ENCODE data around the gene CELSR2.
A peak's percentile ranks its signal among the peaks of the same experiment; 100 is the strongest.

Gene CELSR2

DNA sequence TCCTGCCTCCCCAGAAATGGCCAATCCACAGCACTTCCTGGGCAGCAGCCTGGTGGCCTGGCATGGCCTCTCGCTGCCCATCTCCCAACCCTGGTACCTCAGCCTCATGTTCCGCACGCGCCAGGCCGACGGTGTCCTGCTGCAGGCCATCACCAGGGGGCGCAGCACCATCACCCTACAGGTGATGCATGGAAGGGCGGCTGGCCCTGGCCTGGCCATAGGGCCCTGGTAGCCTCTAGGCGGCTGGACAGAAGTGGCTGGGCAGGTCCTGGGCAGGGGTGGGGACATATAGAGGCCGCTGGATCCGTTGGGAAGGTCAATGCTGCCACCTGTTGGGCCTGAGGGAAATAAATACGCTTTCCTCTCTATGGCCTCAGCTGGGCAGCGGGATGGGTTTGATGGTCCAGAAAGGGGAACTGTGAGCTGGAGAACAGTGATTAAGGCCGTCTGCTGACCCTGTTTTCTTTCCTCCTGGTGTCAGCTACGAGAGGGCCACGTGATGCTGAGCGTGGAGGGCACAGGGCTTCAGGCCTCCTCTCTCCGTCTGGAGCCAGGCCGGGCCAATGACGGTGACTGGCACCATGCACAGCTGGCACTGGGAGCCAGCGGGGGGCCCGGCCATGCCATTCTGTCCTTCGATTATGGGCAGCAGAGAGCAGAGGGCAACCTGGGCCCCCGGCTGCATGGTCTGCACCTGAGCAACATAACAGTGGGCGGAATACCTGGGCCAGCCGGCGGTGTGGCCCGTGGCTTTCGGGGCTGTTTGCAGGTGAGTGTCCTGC is 14.4 kb downstream of the CELSR2 start:
- peak; percentile 76 for DNase-seq

DNA sequence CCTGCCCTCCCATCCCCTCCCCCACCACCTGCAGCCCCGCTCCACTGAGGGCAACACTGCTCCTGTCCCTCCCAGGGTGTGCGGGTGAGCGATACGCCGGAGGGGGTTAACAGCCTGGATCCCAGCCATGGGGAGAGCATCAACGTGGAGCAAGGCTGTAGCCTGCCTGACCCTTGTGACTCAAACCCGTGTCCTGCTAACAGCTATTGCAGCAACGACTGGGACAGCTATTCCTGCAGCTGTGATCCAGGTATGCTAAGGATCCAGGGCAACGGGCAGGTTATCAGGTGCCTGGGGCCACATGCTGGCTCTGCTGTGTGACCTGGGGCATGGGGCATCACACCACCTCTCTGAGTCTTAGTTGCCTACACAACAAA is 15.0 kb downstream of the CELSR2 start:
- DNase-seq = no peak

DNA sequence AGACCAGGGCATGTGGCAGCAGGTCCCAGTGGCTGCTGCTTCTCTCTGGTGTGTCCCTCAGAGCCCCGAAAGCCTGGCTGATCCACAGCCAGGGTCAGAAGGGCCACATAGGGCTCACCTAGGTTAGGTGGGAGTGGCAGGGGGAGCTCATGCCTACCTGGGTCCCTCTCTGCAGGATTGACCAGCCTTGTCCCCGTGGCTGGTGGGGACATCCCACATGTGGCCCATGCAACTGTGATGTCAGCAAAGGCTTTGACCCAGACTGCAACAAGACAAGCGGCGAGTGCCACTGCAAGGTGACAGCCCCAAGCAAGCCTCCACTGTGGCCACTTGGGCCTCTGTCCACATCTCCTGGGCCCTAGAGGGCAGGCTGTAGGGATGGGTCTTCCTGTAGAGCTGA is 15.7 kb downstream of the CELSR2 start:
- no peak for DNase-seq

DNA sequence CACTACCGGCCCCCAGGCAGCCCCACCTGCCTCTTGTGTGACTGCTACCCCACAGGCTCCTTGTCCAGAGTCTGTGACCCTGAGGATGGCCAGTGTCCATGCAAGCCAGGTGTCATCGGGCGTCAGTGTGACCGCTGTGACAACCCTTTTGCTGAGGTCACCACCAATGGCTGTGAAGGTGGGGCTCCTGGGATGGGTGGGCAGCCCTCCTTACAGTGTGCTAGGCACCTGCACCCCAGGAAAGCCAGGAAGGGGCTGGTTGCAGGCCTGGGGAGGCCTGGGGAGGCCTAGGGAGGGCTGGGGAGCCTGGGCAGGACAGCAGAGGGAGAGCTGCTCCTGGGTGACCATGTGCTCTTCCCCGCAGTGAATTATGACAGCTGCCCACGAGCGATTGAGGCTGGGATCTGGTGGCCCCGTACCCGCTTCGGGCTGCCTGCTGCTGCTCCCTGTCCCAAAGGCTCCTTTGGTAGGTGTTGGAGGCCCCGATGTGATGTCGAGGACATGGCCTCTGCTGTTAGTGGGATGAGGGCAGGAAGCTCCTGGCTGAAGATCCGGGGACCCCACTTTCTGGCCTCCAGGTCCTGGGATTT is 16.5 kb downstream of the CELSR2 start:
- no peak for DNase-seq

DNA sequence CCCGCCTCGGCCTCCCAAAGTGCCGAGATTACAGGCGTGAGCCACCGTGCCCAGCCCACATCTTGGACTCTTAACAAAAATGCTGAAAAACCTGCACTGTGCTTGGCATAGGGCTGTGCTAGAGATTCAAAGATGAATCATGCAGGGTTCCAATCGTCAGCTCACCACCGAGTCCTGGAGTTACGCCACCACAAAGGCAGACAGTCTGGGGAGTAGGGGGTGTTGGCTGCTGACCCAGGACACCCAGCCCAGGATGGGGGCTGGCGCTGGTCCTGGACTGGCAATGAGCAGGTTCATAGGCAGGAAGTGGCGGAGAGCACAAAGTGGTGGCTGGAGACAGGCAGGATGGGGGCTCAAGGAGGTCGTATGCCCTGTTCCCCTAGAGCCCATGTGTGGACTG is 17.6 kb downstream of the CELSR2 start:
- peak; percentile 64 for DNase-seq

DNA sequence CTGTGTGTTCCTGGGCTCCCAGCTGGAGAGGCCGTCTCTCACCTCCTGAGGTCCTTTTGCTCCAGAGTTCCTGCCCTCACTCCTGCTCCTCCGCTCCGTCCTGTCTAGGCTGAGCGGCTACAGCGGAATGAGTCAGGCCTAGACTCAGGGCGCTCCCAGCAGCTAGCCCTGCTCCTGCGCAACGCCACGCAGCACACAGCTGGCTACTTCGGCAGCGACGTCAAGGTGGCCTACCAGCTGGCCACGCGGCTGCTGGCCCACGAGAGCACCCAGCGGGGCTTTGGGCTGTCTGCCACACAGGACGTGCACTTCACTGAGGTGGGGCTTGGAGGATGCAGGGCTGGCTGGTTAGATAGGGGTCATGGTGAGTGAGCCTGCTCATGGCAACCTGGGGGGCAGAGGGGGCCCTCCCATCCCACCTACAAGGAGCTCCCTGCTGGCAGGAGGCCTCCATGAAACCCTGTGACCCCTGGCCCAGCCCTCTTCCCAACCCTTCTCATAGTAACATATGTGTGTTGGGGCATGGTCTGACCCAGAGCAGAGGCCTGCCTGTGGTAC is 18.5 kb downstream of the CELSR2 start:
- no peak for DNase-seq

DNA sequence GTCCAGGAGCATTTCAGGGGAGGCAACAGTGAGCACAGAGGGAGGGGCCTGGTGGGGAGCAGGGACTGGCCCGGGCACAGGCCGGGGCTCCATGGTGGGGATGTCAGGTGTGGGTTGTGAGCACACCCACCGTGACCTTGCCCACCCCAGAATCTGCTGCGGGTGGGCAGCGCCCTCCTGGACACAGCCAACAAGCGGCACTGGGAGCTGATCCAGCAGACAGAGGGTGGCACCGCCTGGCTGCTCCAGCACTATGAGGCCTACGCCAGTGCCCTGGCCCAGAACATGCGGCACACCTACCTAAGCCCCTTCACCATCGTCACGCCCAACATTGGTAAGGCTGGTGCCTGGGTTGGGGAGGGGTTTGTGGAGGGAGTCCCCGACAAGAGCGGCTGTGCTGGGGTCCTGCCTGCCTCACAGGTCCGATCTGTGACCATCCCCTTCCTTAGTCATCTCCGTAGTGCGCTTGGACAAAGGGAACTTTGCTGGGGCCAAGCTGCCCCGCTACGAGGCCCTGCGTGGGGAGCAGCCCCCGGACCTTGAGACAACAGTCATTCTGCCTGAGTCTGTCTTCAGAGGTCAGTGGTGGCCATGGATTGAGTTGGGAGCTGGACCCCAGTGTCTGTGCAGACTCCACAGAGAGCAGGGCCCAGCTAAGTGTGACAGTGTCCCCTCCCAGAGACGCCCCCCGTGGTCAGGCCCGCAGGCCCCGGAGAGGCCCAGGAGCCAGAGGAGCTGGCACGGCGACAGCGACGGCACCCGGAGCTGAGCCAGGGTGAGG is 19.3 kb downstream of the CELSR2 start:
- DNase-seq = no peak

DNA sequence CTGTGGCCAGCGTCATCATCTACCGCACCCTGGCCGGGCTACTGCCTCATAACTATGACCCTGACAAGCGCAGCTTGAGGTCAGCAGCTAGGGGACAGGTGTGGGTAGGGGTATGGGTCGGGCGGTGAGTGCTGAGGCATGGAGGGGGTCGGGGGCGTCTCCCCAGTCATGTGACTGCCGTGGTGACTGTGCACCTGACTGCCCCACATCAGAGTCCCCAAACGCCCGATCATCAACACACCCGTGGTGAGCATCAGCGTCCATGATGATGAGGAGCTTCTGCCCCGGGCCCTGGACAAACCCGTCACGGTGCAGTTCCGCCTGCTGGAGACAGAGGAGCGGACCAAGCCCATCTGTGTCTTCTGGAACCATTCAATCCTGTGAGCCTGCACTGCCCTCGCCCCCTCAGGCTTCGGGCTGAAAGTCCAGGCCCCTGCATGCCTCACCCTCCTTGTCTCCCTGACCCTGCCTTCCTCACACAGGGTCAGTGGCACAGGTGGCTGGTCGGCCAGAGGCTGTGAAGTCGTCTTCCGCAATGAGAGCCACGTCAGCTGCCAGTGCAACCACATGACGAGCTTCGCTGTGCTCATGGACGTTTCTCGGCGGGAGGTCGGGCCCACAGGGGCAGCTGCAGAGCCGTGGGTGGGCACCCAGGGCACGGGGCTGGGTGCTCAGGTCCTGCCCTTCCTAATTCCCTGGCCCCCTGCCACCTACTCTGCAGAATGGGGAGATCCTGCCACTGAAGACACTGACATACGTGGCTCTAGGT is 20.1 kb downstream of the CELSR2 start:
- DNase-seq = no peak

DNA sequence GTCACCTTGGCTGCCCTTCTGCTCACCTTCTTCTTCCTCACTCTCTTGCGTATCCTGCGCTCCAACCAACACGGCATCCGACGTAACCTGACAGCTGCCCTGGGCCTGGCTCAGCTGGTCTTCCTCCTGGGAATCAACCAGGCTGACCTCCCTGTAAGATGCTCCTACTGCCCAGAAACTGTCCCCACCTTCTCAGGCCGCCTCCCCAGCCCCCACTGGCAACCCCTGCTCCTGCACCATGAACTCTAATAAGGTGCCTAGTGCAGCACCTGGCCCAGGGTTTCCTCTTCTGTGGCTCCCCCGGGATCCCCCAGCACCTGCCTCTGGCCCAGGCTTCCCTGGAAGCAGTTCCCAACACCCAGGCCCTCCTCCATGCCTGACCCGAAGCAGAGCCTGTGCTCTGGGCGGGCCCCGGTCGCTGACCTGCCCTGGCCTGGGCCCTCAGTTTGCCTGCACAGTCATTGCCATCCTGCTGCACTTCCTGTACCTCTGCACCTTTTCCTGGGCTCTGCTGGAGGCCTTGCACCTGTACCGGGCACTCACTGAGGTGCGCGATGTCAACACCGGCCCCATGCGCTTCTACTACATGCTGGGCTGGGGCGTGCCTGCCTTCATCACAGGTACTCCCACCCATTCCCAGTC is 20.8 kb downstream of the CELSR2 start:
- DNase-seq = no peak

DNA sequence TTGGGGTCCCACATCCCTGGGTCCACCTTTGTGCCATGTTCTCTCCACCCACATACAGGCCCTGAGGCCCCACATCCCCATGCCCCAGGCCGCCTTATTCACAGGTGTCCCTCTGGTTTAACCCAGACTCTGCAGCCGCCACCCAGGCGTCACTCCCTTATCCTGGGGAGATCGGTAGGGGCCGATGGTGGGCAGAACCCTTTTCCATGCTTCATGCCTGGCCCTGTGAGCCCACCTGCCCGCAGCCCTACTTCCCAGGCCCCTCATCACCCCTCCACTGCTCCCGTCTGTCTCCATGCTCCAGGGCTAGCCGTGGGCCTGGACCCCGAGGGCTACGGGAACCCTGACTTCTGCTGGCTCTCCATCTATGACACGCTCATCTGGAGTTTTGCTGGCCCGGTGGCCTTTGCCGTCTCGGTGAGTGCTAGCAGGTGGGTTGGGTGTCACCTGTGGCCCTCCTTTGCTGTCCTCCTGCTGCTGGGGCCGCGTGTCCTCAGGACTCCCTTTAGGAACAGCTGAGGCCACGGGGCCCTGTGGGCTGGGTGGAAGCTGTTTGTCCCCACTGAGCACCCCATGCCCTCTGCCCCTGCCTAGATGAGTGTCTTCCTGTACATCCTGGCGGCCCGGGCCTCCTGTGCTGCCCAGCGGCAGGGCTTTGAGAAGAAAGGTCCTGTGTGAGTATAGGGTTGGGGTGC is 21.4 kb downstream of the CELSR2 start:
- no peak for DNase-seq

DNA sequence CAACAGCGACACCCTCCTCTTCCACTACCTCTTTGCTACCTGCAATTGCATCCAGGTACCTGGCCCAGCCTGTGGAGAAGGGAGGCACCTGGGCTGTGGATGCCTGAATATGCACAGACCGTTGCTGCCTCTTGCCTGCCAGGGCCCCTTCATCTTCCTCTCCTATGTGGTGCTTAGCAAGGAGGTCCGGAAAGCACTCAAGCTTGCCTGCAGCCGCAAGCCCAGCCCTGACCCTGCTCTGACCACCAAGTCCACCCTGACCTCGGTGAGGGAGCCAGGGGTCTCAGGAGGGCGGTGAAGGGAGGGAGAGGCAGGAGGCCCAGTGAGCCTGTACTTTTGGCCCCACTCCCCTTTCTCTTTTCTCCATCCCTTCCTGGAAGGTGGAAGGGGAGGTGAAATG is 22.1 kb downstream of the CELSR2 start:
- no peak for DNase-seq

DNA sequence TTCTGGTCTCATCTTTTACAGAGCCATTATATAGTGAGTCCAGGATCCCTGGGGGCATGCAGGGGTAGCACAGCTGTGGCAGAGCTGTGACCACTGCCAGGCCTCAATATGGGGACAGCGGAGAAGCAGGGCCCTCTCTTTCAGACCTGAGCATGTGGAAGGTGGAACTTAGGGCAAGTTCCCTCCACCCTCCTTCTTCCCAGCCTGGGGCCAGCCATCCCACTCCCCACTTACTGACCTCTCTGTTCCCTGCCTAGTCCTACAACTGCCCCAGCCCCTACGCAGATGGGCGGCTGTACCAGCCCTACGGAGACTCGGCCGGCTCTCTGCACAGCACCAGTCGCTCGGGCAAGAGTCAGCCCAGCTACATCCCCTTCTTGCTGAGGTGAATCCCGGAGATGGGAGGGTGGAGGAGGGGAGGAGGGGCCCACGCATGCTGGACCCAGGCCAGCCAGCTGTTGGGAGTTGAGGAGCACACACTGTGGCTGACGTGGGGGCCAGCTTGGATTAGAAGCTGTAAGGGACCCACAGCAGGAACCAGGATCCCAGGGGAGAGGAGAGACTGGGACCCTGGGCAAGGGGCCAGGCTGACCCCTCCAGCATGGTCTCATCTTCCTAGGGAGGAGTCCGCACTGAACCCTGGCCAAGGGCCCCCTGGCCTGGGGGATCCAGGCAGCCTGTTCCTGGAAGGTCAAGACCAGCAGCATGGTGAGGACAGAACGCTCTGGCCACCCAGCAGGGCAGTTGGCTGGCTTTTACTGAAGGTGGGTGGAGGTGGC is 22.9 kb downstream of the CELSR2 start:
- no peak for DNase-seq

DNA sequence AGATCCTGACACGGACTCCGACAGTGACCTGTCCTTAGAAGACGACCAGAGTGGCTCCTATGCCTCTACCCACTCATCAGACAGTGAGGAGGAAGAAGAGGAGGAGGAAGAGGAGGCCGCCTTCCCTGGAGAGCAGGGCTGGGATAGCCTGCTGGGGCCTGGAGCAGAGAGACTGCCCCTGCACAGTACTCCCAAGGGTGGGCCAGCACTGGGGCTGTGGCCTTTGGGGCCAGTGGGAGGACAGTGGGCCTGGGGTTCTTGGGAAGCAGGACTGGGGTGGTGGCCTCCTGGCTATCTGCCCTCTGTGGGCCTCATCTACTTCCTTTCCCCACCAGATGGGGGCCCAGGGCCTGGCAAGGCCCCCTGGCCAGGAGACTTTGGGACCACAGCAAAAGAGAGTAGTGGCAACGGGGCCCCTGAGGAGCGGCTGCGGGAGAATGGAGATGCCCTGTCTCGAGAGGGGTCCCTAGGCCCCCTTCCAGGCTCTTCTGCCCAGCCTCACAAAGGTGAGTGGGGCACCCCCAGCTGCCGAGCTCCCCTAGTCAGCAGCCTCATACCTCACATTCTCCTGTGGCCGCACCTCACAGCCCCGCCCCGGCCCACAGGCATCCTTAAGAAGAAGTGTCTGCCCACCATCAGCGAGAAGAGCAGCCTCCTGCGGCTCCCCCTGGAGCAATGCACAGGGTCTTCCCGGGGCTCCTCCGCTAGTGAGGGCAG is 23.6 kb downstream of the CELSR2 start:
- DNase-seq = no peak

DNA sequence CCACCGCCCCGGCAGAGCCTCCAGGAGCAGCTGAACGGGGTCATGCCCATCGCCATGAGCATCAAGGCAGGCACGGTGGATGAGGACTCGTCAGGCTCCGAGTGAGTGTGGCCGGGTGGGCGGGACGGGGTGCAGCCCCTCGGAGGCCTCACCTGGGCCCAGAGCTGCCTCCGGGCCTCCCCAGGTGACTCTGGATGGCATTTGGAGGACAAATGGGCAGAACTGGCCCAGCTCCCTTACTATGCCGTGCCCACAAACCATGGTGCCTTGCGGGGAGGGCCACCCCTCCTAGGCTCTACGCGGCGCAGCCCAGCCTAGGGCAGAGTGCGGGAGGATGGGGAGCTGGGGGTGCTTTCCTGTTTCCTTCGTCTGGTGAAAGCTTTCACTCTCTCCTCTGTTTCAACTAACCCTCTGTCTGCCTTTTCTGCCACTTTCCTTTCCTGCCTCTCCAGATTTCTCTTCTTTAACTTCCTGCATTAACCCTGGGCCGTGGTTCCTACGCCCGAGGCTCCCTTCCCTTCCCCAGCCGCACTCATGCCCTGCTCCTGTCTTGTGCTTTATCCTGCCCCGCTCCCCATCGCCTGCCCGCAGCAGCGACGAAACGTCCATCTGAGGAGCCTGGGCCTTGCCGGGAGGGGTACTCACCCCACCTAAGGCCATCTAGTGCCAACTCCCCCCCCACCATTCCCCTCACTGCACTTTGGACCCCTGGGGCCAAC is 24.4 kb downstream of the CELSR2 start:
- no peak for DNase-seq

DNA sequence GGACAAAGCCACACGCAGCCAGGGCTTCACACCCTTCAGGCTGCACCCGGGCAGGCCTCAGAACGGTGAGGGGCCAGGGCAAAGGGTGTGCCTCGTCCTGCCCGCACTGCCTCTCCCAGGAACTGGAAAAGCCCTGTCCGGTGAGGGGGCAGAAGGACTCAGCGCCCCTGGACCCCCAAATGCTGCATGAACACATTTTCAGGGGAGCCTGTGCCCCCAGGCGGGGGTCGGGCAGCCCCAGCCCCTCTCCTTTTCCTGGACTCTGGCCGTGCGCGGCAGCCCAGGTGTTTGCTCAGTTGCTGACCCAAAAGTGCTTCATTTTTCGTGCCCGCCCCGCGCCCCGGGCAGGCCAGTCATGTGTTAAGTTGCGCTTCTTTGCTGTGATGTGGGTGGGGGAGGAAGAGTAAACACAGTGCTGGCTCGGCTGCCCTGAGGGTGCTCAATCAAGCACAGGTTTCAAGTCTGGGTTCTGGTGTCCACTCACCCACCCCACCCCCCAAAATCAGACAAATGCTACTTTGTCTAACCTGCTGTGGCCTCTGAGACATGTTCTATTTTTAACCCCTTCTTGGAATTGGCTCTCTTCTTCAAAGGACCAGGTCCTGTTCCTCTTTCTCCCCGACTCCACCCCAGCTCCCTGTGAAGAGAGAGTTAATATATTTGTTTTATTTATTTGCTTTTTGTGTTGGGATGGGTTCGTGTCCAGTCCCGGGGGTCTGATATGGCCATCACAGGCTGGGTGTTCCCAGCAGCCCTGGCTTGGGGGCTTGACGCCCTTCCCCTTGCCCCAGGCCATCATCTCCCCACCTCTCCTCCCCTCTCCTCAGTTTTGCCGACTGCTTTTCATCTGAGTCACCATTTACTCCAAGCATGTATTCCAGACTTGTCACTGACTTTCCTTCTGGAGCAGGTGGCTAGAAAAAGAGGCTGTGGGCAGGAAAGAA is 25.5 kb downstream of the CELSR2 start:
- DNase-seq = peak; percentile 54

DNA sequence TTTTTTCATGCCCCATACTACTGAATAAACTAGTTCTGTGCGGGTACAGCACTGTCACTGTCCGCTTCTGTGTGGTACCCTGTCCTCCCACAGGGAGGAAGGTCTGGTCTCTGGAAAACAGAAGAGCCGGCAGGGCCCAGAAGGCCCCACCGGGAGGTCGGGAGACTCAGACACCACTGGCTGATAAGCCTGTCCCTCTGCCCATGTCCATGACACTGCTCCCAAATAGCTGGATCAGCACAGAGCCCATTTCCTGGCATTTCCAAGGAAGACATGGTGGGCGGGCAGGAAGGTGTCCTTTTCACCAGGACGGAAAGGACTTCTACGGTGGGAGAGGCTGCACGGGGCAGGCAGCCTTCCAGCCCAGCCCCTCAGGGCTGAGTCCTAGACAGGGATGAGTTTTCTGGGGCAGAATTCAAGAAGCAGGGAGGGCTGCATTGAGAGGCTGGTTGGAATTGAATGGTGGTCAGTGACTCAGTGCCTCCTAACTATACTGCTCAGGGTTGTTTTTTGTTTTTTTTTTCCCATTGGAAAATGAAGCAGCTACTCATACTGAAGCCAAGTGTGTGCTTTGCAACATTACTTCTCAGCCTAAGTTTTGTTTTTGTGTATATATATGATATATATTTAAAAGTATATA is 26.5 kb downstream of the CELSR2 start:
- peak; percentile 66 for DNase-seq

DNA sequence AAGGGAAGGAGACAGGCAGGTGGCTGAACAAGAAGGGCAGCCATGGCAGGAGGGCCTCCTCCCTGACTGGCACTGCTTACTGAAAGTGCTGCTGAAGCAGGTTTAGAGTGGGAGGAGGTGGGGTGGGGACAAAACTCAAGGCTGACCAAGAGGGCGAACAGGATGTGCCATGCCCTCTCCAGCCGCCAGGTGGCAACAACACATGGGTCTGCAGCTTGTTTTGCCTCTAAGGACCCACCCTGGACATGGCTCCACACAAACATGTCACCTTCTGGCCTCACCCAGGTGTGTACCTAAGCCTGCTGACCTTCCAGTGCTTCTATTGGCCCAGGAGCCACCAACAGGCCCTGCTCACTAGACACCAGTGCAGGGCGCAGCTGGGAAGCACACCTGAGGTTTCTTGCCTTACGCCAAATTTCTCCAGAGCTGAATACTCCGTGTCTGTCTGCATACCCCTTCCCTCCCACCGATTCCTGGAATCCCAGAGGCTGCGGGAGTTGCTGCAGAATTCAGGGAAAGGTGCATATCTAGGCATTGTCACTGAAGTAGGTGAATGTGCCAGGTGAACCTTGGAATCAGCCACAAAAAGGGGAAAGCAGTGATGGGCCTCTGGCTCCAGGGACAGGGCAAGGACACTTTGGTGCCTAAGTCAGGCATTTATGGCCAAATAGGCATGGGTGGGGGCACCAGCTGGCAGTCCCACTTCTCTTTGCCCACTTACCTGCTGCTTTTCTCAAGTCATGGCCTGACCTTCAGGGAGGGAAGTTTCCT is 28.3 kb downstream of the CELSR2 start:
- DNase-seq = peak; percentile 60
